Stomach (tissue), 9 donors: ENCODE results near the gene GPC5. TPM values are rescaled to one million over a fixed set of nuclear protein-coding genes. Genes with fewer than 3 reads are reported as not detected.

Experiments used
- DNase-seq, 2 donors: peaks; one replicate each; pipeline versions ENCODE4 v3.0.0 to v3.0.0-alpha.2; 2013 to 2019
- H3K27ac ChIP-seq, 5 donors: fragments of 200-600 bp in 4 of 5; sonication (generic) in 4 of 5; one replicate each; pipeline ENCODE4 v1.5.1; 2013 to 2019; ENCODE audit warnings: mild to moderate bottlenecking in 1 of 5, moderate library complexity in 1 of 5
- H3K27me3 ChIP-seq, 3 donors: fragments of 200-600 bp; sonication (generic); one replicate each; pipeline ENCODE4 v1.5.1; 2017 to 2019; ENCODE audit warnings: mixed run types in 1 of 3
- H3K36me3 ChIP-seq, 4 donors: fragments of 200-600 bp; sonication (generic); 1 replicate in 3 of 4; 2 replicates in 1 of 4; pipeline ENCODE4 v1.5.1; 2016 to 2019
- H3K4me1 ChIP-seq, 4 donors: fragments of 200-600 bp; sonication (generic); one replicate each; pipeline ENCODE4 v1.5.1; 2016 to 2019
- H3K4me3 ChIP-seq, 4 donors: fragments of 200-600 bp; sonication (generic) in 3 of 4; one replicate each; pipeline ENCODE4 v1.5.1; 2016 to 2019; ENCODE audit warnings: mild to moderate bottlenecking in 1 of 4
- H3K9me3 ChIP-seq, 4 donors: fragments of 200-600 bp; sonication (generic); one replicate each; pipeline ENCODE4 v1.5.1; 2016 to 2019
- EP300 ChIP-seq: sonication (generic); formaldehyde crosslinking; IDR thresholded peaks from one replicate; pipeline ENCODE4 v1.6.1; 2017; ENCODE audit warnings: antibody characterized with exemption
- POLR2A ChIP-seq, 4 donors: fragments of 450-650 bp; IDR thresholded peaks; one replicate each; pipeline ENCODE4 v1.6.1; 2016; ENCODE audit warnings: antibody characterized with exemption in 4 of 4, control low read depth in 2 of 4, mild to moderate bottlenecking in 1 of 4, moderate library complexity in 1 of 4
- POLR2AphosphoS5 ChIP-seq, 3 donors: sonication (generic); formaldehyde crosslinking; IDR thresholded peaks; one replicate each; pipeline ENCODE4 v1.6.1; 2016; ENCODE audit warnings: antibody characterized with exemption in 3 of 3
- WGBS, 5 donors: extraction: QIAGEN DNeasy Blood & Tissue Kit in 3 of 5; methylation state at CpG; one replicate each; pipeline versions ENCODE4 v1.1.5 to v1.1.7; 2013 to 2018; 5-methylcytosine and 5-hydroxymethylcytosine counted together
- intact Hi-C: fragments of 100-400 bp; cut with DNase I; formaldehyde crosslinking; loops from one replicate; pipeline ENCODE4 v1.15.1; 2023; ENCODE audit warnings: low total_unique reads
- polyA plus RNA-seq, 3 donors: library from polyadenylated mRNA; stranded (reverse); fragments of 200-250 nt; gene quantifications; one replicate each; pipeline ENCODE4 v1.2.3, GENCODE V29; 2013
- total RNA-seq, 5 donors: library from RNA; depleted of rRNA; stranded (reverse); fragments of >200 nt; gene quantifications; one replicate each; pipeline versions ENCODE4 v1.1.0 to v1.2.3, GENCODE V29; 2014 to 2016
- TF ChIP-seq, protein P1 (sequence below), 7 experiments: fragments of 450-650 bp in 4 of 7; fragments of 200-600 bp in 3 of 7; sonication (generic) in 3 of 7; IDR thresholded peaks; one replicate each; pipeline ENCODE4 v1.5.1; 2016 to 2019; ENCODE audit warnings: antibody characterized with exemption in 7 of 7, control low read depth in 2 of 7, mild to moderate bottlenecking in 1 of 7
- donor health status: healthy with polysubstance abuse.
- donor health status: Bipolar disorder and iron deficiency.
- donor health status: healthy.

Gene GPC5
- total and polyA plus RNA-seq, 8 donors, result 0.87 to 2.8 TPM; not detected in 6

DNA sequence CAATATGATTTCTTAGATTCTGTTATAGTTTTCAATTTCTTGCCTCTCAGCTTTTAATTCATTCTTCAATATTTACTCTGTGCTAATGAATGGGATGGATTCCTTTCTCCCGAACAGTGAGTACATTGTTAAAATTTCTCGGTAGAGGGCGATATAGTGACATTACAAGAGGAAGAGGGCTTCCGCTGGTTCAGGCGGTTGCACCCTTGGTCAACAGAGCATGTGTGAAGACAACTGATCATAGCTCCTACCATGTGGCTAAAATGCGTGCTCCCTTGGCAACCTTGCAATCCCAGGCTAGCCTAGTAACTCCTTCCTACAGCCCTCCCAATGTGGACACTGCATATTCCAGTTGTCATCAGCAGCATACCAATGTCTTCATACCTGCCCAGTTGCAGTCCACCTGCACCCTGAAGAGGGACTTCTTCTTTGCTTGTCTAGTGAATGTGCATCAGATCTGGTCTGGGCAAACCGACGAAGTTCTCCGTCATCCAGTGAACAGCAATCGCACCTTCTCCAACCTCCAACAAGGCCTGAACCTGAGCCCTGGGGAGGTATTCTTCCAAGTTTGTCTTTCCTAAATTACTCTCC lies 1175.1 kb downstream of the GPC5 start:
- no peak overlapping the region for H3K27ac ChIP-seq
- intact Hi-C loops, result no loop called here
- H3K4me1 ChIP-seq, result no peaks in the 10 kb centered on the region
- 47 to 67% (median 64%) methylated on average over 10 of the region's 10 CpGs for WGBS, 5 donors
- H3K4me3 ChIP-seq, result no peak overlapping the region
- no peaks in the 10 kb centered on the region for H3K36me3 ChIP-seq
- no peaks in the 10 kb centered on the region for H3K9me3 ChIP-seq
- H3K27me3 ChIP-seq, result no peaks in the 10 kb centered on the region
- TF ChIP-seq EP300, result no peak
- TF ChIP-seq POLR2AphosphoS5 (IDR thresholded peaks at IDR 0.05), result no peak
- no peak for TF ChIP-seq POLR2A (IDR thresholded peaks at IDR 0.05)
- TF ChIP-seq, protein P1, sequence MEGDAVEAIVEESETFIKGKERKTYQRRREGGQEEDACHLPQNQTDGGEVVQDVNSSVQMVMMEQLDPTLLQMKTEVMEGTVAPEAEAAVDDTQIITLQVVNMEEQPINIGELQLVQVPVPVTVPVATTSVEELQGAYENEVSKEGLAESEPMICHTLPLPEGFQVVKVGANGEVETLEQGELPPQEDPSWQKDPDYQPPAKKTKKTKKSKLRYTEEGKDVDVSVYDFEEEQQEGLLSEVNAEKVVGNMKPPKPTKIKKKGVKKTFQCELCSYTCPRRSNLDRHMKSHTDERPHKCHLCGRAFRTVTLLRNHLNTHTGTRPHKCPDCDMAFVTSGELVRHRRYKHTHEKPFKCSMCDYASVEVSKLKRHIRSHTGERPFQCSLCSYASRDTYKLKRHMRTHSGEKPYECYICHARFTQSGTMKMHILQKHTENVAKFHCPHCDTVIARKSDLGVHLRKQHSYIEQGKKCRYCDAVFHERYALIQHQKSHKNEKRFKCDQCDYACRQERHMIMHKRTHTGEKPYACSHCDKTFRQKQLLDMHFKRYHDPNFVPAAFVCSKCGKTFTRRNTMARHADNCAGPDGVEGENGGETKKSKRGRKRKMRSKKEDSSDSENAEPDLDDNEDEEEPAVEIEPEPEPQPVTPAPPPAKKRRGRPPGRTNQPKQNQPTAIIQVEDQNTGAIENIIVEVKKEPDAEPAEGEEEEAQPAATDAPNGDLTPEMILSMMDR (IDR thresholded peaks at IDR 0.05), result no peak
- peak in 1 of 2 donors; percentile 60 for DNase-seq

DNA sequence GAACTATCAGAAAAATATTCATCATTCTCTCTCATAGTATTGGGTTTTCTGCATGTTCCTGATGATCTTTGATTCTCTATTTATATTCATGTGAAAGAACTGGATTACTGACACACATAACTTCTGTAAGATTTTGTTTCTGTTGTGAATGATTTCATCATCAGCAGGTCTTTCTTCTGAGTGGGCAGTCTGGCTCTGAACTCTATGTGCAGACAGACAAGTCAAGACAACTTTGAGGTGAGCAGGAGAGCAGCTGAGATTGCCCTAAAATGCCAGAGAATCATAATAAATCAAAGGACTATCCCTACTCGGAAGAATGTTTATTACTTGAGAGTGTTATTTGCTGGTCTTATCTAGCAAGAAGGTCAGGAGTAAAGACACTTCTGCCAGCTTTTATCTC lies 1176.1 kb downstream of the GPC5 start:
- no peak for DNase-seq
- Histone ChIP-seq H3K4me1 (no peaks in the 10 kb centered on the region), H3K36me3 (no peaks in the 10 kb centered on the region), H3K27me3 (no peaks in the 10 kb centered on the region), H3K27ac (no peak overlapping the region), H3K9me3 (no peaks in the 10 kb centered on the region), H3K4me3 (no peak overlapping the region)
- WGBS, 5 donors, result 42 to 66% (median 61%) methylated on average over 1 of the region's 1 CpG
- TF ChIP-seq POLR2AphosphoS5 (IDR thresholded peaks at IDR 0.05) (no peak), POLR2A (IDR thresholded peaks at IDR 0.05) (no peak), EP300 (no peak)
- TF ChIP-seq, protein P1 (IDR thresholded peaks at IDR 0.05), result no peak
- intact Hi-C loops, result no loop called here

DNA sequence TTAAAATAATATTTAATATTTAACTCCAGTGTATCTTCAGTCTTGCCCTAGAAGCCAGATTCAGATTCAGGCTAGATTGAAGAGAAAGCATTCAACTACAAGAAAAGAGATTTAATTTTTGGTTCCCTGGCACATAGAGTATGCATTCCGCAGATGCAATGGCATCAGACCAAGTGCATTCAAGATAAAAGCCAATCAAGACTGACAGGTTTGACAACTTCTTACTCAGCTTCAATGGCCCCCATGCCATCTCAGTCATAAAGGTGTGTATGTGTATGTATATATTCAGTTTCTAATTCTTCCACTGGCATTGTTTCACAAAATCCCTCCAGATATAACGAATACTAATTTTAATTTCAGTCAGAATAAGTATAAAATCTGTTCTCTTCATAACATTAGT lies 1177.4 kb downstream of the GPC5 start:
- H3K36me3 ChIP-seq, result no peaks in the 10 kb centered on the region
- no peak for DNase-seq
- H3K27me3 ChIP-seq, result no peaks in the 10 kb centered on the region
- no peak overlapping the region for H3K4me3 ChIP-seq
- WGBS, 5 donors, result 49 to 62% (median 56%) methylated on average over 2 of the region's 2 CpGs
- no peaks in the 10 kb centered on the region for H3K9me3 ChIP-seq
- TF ChIP-seq POLR2AphosphoS5 (IDR thresholded peaks at IDR 0.05), result no peak
- no peak for TF ChIP-seq EP300
- TF ChIP-seq POLR2A (IDR thresholded peaks at IDR 0.05), result no peak
- TF ChIP-seq, protein P1 (IDR thresholded peaks at IDR 0.05), result no peak
- no peaks in the 10 kb centered on the region for H3K4me1 ChIP-seq
- no peak overlapping the region for H3K27ac ChIP-seq
- intact Hi-C loops, result no loop called here

DNA sequence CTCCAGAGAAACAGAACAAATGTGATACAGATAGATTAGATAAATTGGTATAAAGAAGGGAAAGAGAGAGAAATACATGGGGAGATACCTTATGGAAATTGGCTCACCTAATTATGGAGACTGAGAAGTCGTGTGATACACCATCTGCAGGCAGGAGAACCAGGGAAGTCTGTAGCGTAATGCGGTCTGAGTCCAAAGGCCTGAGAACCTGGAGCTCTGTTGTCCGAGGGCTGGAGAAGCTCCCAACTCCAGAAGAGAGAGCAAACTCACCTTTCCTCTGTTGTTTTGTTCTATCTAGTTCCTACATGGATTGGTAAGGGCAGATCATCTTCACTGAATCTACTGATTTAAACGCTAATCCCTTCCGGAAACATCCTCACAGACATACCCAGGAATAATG lies 1179.9 kb downstream of the GPC5 start:
- no peak overlapping the region for H3K4me3 ChIP-seq

More for the DNA sequence above, 1179.9 kb downstream of the GPC5 start:
- Histone ChIP-seq H3K4me1 (no peaks in the 10 kb centered on the region), H3K27ac (no peak overlapping the region), H3K27me3 (no peaks in the 10 kb centered on the region), H3K9me3 (peaks cover 0 to under 1% (median 0%) of the 10 kb centered on the region in 4 donors), H3K36me3 (no peaks in the 10 kb centered on the region)
- WGBS, 5 donors, result 86 to 95% (median 89%) methylated on average over 6 of the region's 6 CpGs
- intact Hi-C loops, result no loop called here
- no peak for DNase-seq
- TF ChIP-seq, protein P1 (IDR thresholded peaks at IDR 0.05), result no peak
- TF ChIP-seq EP300 (no peak), POLR2AphosphoS5 (IDR thresholded peaks at IDR 0.05) (no peak), POLR2A (IDR thresholded peaks at IDR 0.05) (no peak)
